ENCODE results near the gene NTNG1. TPM values are rescaled to one million over a fixed set of nuclear protein-coding genes. Genes with fewer than 3 reads are reported as not detected.

The NTNG1 gene
- total and polyA plus RNA-seq, 2 of the 4 experiments (the other 2 are of a cell fraction) = 1.2 to 2.3 TPM

- H2AK5ac ChIP-seq (ENCODE audit: low read depth, low read length) = no peak overlapping the region
- WGBS, 2 experiments (ENCODE audit: extremely low coverage in 2 of 2, insufficient read length in 1 of 2) = no CpG with 5 or more reads among the region's 3 CpGs
- no peak overlapping the region for H3K9ac ChIP-seq (ENCODE audit: low read depth, low read length)
- BruUV-seq (replicated peaks) = no TSS peak
- intact Hi-C loops (cut with micrococcal nuclease) = no loop called here
- no peaks in the 10 kb centered on the region for H3K27me3 ChIP-seq (ENCODE audit: control insufficient read depth, insufficient read depth, low read length)
- H4K91ac ChIP-seq (ENCODE audit: insufficient read depth, low read depth, low read length) = no peak overlapping the region
- H3K4me3 ChIP-seq (ENCODE audit: insufficient read depth, low read depth, low read length) = no peak overlapping the region
- no peaks in the 10 kb centered on the region for H4K20me1 ChIP-seq (ENCODE audit: insufficient read depth, low read length)
- ATAC-seq (ENCODE audit: low read depth) = no peak
- H2BK5ac ChIP-seq (ENCODE audit: low read depth, low read length, poor library complexity, severe bottlenecking) = no peak overlapping the region
- TF ChIP-seq MAZ (IDR thresholded peaks at IDR 0.05; ENCODE audit: borderline replicate concordance, low read depth, low read length) = no peak
- no peak for TF ChIP-seq CEBPB (IDR thresholded peaks at IDR 0.05; ENCODE audit: low read depth, low read length)
- TF ChIP-seq FOS (IDR thresholded peaks at IDR 0.05; ENCODE audit: low read depth, low read length) = no peak
- TF ChIP-seq RAD21 (IDR thresholded peaks at IDR 0.05; ENCODE audit: low read length) = no peak
- no peak for TF ChIP-seq POLR2A (IDR thresholded peaks at IDR 0.05; ENCODE audit: low read depth, low read length)
- TF ChIP-seq RFX5 (IDR thresholded peaks at IDR 0.05; ENCODE audit: low read depth, low read length) = no peak
- no peak for TF ChIP-seq NFE2L2 (IDR thresholded peaks at IDR 0.05; ENCODE audit: low read depth, low read length)
- no peak for TF ChIP-seq SMC3 (IDR thresholded peaks at IDR 0.05; ENCODE audit: low read depth, low read length)
- H3K56ac ChIP-seq (ENCODE audit: extremely low read depth, insufficient read depth, low read length) = no peak overlapping the region
- DNase-seq = no peak
- H3K36me3 ChIP-seq (ENCODE audit: control insufficient read depth, insufficient read depth, low read length) = no peaks in the 10 kb centered on the region
- H4K8ac ChIP-seq (ENCODE audit: low read depth in 2 of 2, low read length in 2 of 2) = no peak overlapping the region
- in situ Hi-C loops (cut with MboI; ENCODE audit: low sequenced_read_pairs) = no loop called here
- H4K5ac ChIP-seq (ENCODE audit: low read depth, low read length) = no peak overlapping the region
- ChIA-PET POLR2A (ENCODE audit: unreplicated experiment) (no interaction called here), CTCF (no interaction called here)
- no peaks in the 10 kb centered on the region for H3K79me1 ChIP-seq (ENCODE audit: low read depth in 1 of 2, low read length in 2 of 2)
- H2AFZ ChIP-seq (replicated peaks; ENCODE audit: low read length, poor library complexity) = no peak overlapping the region
- dilution Hi-C loops (cut with HindIII; ENCODE audit: low sequenced_read_pairs, unreplicated experiment) = no loop called here
- no peak overlapping the region for H3K23ac ChIP-seq (ENCODE audit: low read depth, low read length)
- no peak overlapping the region for H2AK9ac ChIP-seq (replicated peaks; ENCODE audit: low read depth, low read length, poor library complexity)
- H3K9me3 ChIP-seq (ENCODE audit: control insufficient read depth, insufficient read depth, low read length) = no peaks in the 10 kb centered on the region; the same call in 1 of the 2 replicates
- H3K14ac ChIP-seq (replicated peaks; ENCODE audit: low read depth, low read length) = no peak overlapping the region
- no peak overlapping the region for H2BK20ac ChIP-seq (ENCODE audit: low read depth, low read length)
- H3K4me1 ChIP-seq (ENCODE audit: control insufficient read depth, insufficient read depth, low read length) = no peaks in the 10 kb centered on the region
- H3K27ac ChIP-seq (ENCODE audit: insufficient read depth, low read length) = no peak overlapping the region
- no peak overlapping the region for H2BK15ac ChIP-seq (ENCODE audit: low read depth, low read length)
- no peak overlapping the region for H3K4ac ChIP-seq (ENCODE audit: low read depth, low read length)
- no peak overlapping the region for H3K4me2 ChIP-seq (ENCODE audit: low read depth, low read length)
- H2BK120ac ChIP-seq (ENCODE audit: low read depth, low read length) = no peak overlapping the region
- no peak overlapping the region for H3K18ac ChIP-seq (ENCODE audit: low read depth, low read length)
- no peaks in the 10 kb centered on the region for H3K9me1 ChIP-seq (ENCODE audit: insufficient read depth, low read length)
Observed at GRCh38 chr1:107394301-107394700, 253.5 kb downstream of the NTNG1 start.

Measured in IMR-90 (cell line).